H9 (cell line): Measurements from ENCODE around the gene IMMP2L. TPM values are rescaled to one million over a fixed set of nuclear protein-coding genes. Genes with fewer than 3 reads are reported as not detected.

Experiments used
- DNase-seq: peaks from one replicate; pipeline ENCODE4 v3.0.0-alpha.2; 2017
- H2AFZ ChIP-seq: one replicate; pipeline ENCODE4 v1.6.1; 2013; ENCODE audit warnings: mild to moderate bottlenecking, low read length, control low read depth, moderate library complexity
- H2AK5ac ChIP-seq: 2 replicates; pipeline ENCODE4 v1.6.1; 2013; ENCODE audit warnings: low read length, control low read depth, mixed read lengths; ENCODE audit not compliant: insufficient read length
- H2BK120ac ChIP-seq: one replicate; pipeline ENCODE4 v1.6.1; 2013; ENCODE audit warnings: low read depth, mild to moderate bottlenecking, low read length, control low read depth, inconsistent platforms; ENCODE audit not compliant: poor library complexity, severe bottlenecking
- H2BK12ac ChIP-seq: 2 replicates; pipeline ENCODE4 v1.6.1; 2013; ENCODE audit warnings: low read length, control low read depth, mixed read lengths, low read depth; ENCODE audit not compliant: insufficient read length
- H2BK15ac ChIP-seq: 2 replicates; pipeline ENCODE4 v1.6.1; 2013; ENCODE audit warnings: low read depth, low read length, control low read depth
- H2BK20ac ChIP-seq: one replicate; pipeline ENCODE4 v1.6.1; 2013; ENCODE audit warnings: low read depth, mild to moderate bottlenecking, low read length, control low read depth, inconsistent platforms; ENCODE audit not compliant: poor library complexity, severe bottlenecking
- H2BK5ac ChIP-seq: 2 replicates; pipeline ENCODE4 v1.6.1; 2013; ENCODE audit warnings: low read length, control low read depth, mixed read lengths; ENCODE audit not compliant: insufficient read length
- H3K14ac ChIP-seq: 2 replicates; pipeline ENCODE4 v1.6.1; 2013; ENCODE audit warnings: low read length, control low read depth; ENCODE audit not compliant: insufficient read depth
- H3K18ac ChIP-seq: 2 replicates; pipeline ENCODE4 v1.6.1; 2013; ENCODE audit warnings: low read depth, mild to moderate bottlenecking, mixed read lengths, low read length, control low read depth; ENCODE audit not compliant: insufficient read length
- H3K23ac ChIP-seq: 2 replicates; pipeline ENCODE4 v1.6.1; 2013; ENCODE audit warnings: low read length, control low read depth, mixed read lengths, low read depth; ENCODE audit not compliant: insufficient read length
- H3K23me2 ChIP-seq: 2 replicates; pipeline ENCODE4 v1.6.1; 2013; ENCODE audit warnings: low read depth, mild to moderate bottlenecking, mixed read lengths, low read length, control low read depth; ENCODE audit not compliant: insufficient read length, poor library complexity, severe bottlenecking
- H3K27ac ChIP-seq: 2 replicates; pipeline ENCODE4 v1.5.1; 2013; ENCODE audit warnings: low read length, control low read depth, mixed read lengths, low read depth; ENCODE audit not compliant: insufficient read length
- H3K27me3 ChIP-seq: 2 replicates; pipeline ENCODE4 v1.6.1; 2013; ENCODE audit warnings: low read length, control low read depth, inconsistent platforms; ENCODE audit not compliant: insufficient read depth
- H3K4ac ChIP-seq: 2 replicates; pipeline ENCODE4 v1.6.1; 2013; ENCODE audit warnings: low read depth, mild to moderate bottlenecking, control low read depth, inconsistent platforms, low read length, moderate library complexity
- H3K4me1 ChIP-seq: 2 replicates; pipeline ENCODE4 v1.6.1; 2013; ENCODE audit warnings: low read length, control low read depth, inconsistent platforms; ENCODE audit not compliant: insufficient read depth
- H3K4me2 ChIP-seq: 2 replicates; pipeline ENCODE4 v1.6.1; 2013; ENCODE audit warnings: low read length, control low read depth, mixed read lengths; ENCODE audit not compliant: insufficient read length, insufficient read depth
- H3K56ac ChIP-seq: 2 replicates; pipeline ENCODE4 v1.6.1; 2013; ENCODE audit warnings: low read depth, mild to moderate bottlenecking, mixed read lengths, low read length, control low read depth; ENCODE audit not compliant: insufficient read length
- H3K79me1 ChIP-seq: 2 replicates; pipeline ENCODE4 v1.6.1; 2013; ENCODE audit warnings: low read depth, mild to moderate bottlenecking, moderate library complexity, low read length, control low read depth, inconsistent platforms; ENCODE audit not compliant: insufficient read depth, poor library complexity, severe bottlenecking
- H3K79me2 ChIP-seq: 2 replicates; pipeline ENCODE4 v1.6.1; 2013; ENCODE audit warnings: low read length, control low read depth, inconsistent platforms; ENCODE audit not compliant: insufficient read depth
- H3K9ac ChIP-seq: 2 replicates; pipeline ENCODE4 v1.6.1; 2013; ENCODE audit warnings: low read length, control low read depth, mixed read lengths; ENCODE audit not compliant: insufficient read length; ENCODE audit errors: extremely low read depth
- H3K9me3 ChIP-seq: one replicate; pipeline ENCODE4 v1.6.1; 2013; ENCODE audit warnings: low read depth, low read length, inconsistent platforms; ENCODE audit not compliant: control insufficient read depth
- H3T11ph ChIP-seq: one replicate; pipeline ENCODE4 v1.6.1; 2013; ENCODE audit warnings: mild to moderate bottlenecking, low read length, control low read depth, inconsistent platforms
- H4K20me1 ChIP-seq: one replicate; pipeline ENCODE4 v1.6.1; 2013; ENCODE audit not compliant: control insufficient read depth, insufficient read length, insufficient read depth
- H4K5ac ChIP-seq: 2 replicates; pipeline ENCODE4 v1.6.1; 2013; ENCODE audit warnings: low read depth, mild to moderate bottlenecking, mixed read lengths, low read length, control low read depth; ENCODE audit not compliant: insufficient read length
- H4K8ac ChIP-seq: replicated peaks from 2 replicates; pipeline ENCODE4 v1.6.1; 2013; ENCODE audit warnings: low read length, control low read depth, mixed read lengths, low read depth; ENCODE audit not compliant: insufficient read length
- H4K91ac ChIP-seq: 2 replicates; pipeline ENCODE4 v1.6.1; 2013; ENCODE audit warnings: low read depth, mild to moderate bottlenecking, moderate library complexity, mixed read lengths, low read length, control low read depth; ENCODE audit not compliant: insufficient read length
- H3K27ac Mint-ChIP-seq, 3 experiments: 2 replicates in 2 of 3; 3 replicates in 1 of 3; pipeline ENCODE4 v1.8.0; 2020 to 2021; ENCODE audit warnings: mixed read lengths in 3 of 3, mild to moderate bottlenecking in 1 of 3, moderate library complexity in 1 of 3
- H3K27me3 Mint-ChIP-seq: 2 replicates; pipeline ENCODE4 v1.8.0; 2021; ENCODE audit warnings: low read depth, mild to moderate bottlenecking, moderate library complexity, mixed read lengths
- H3K36me3 Mint-ChIP-seq, 3 experiments: 2 replicates in 2 of 3; 3 replicates in 1 of 3; pipeline ENCODE4 v1.8.0; 2020 to 2021; ENCODE audit warnings: low read depth in 3 of 3, mixed read lengths in 3 of 3; ENCODE audit not compliant: insufficient read depth in 1 of 3
- H3K4me1 Mint-ChIP-seq, 2 experiments: 2 replicates each; pipeline ENCODE4 v1.8.0; 2020; ENCODE audit warnings: mixed read lengths in 2 of 2
- H3K4me3 Mint-ChIP-seq, 2 experiments: 2 replicates in 1 of 2; 3 replicates in 1 of 2; pipeline ENCODE4 v1.8.0; 2020 to 2021; ENCODE audit warnings: mild to moderate bottlenecking in 2 of 2, mixed read lengths in 2 of 2, moderate library complexity in 1 of 2
- H3K9me3 Mint-ChIP-seq, 2 experiments: 2 replicates in 1 of 2; 3 replicates in 1 of 2; pipeline ENCODE4 v1.8.0; 2020; ENCODE audit warnings: mild to moderate bottlenecking in 2 of 2, mixed read lengths in 2 of 2, moderate library complexity in 1 of 2
- CTCF ChIP-seq: fragments of 200-600 bp; sonication (generic); conservative IDR thresholded peaks from 3 replicates; pipeline ENCODE4 v1.8.0; 2021; ENCODE audit warnings: antibody characterized with exemption, mild to moderate bottlenecking
- total RNA-seq: library from RNA; stranded (reverse); gene quantifications from 2 replicates; pipeline ENCODE4 v1.2.1, GENCODE V29; 2021

Gene IMMP2L
- total RNA-seq, 1 experiment from 2014 or later: 14.7 TPM

- no peak overlapping the region for H3K23ac ChIP-seq
- no peak overlapping the region for H3K56ac ChIP-seq
- no peaks in the 10 kb centered on the region for H3K4me1 ChIP-seq
- H4K91ac ChIP-seq: no peak overlapping the region
- no peaks in the 10 kb centered on the region for H4K20me1 ChIP-seq
- H3K9me3 ChIP-seq: no peaks in the 10 kb centered on the region
- no peak overlapping the region for H2AK5ac ChIP-seq
- no peak for TF ChIP-seq CTCF
- H3K4me1 Mint-ChIP-seq: peaks cover 0 to 2% of the 10 kb centered on the region in 2 experiments; a peak in 1 of 4 replicates
- H3K4me2 ChIP-seq: no peak overlapping the region
- H3K18ac ChIP-seq: no peak overlapping the region
- H3K27ac Mint-ChIP-seq: no peak overlapping the region
- no peak overlapping the region for H3K9ac ChIP-seq
- H3K4ac ChIP-seq: no peak overlapping the region
- H3T11ph ChIP-seq: no peak overlapping the region
- no peak overlapping the region for H3K27ac ChIP-seq
- H3K9me3 Mint-ChIP-seq: peaks cover 0 to 3% of the 10 kb centered on the region in 2 experiments; a peak in 1 of 5 replicates
- H3K27me3 ChIP-seq: no peaks in the 10 kb centered on the region
- H2BK12ac ChIP-seq: no peak overlapping the region
- H3K23me2 ChIP-seq: no peaks in the 10 kb centered on the region
- no peaks in the 10 kb centered on the region for H3K79me1 ChIP-seq
- no peaks in the 10 kb centered on the region; a peak in 1 of 7 replicates for H3K36me3 Mint-ChIP-seq
- no peak overlapping the region for H4K8ac ChIP-seq
- H2BK20ac ChIP-seq: no peak overlapping the region
- no peak overlapping the region for H2BK5ac ChIP-seq
- H3K4me3 Mint-ChIP-seq: no peak overlapping the region
- H4K5ac ChIP-seq: no peak overlapping the region
- no peak overlapping the region for H2BK15ac ChIP-seq
- no peak overlapping the region for H2AFZ ChIP-seq
- H3K79me2 ChIP-seq: no peaks in the 10 kb centered on the region
- no peak overlapping the region for H2BK120ac ChIP-seq
- no peaks in the 10 kb centered on the region for H3K27me3 Mint-ChIP-seq
- no peak for DNase-seq
- H3K14ac ChIP-seq: no peak overlapping the region
These were observed 137.5 kb downstream of the IMMP2L start for GRCh38 chr7:111424768-111425167.
